HG03097 (cell line): ENCODE data around the gene DOCK1.

Source experiments
- ATAC-seq: cut with Tn5 transposase; IDR thresholded peaks from one replicate; pipeline ENCODE4 v1.9.1; 2021; ENCODE audit not compliant: unreplicated experiment, low FRiP score

DOCK1 gene

GRCh38 chr10:127125331-127125730, 220.1 kb downstream of the DOCK1 start:
- no peak for ATAC-seq

GRCh38 chr10:127127822-127128221, 222.6 kb downstream of the DOCK1 start:
- ATAC-seq, result no peak

- ATAC-seq, result no peak
Measured at GRCh38 chr10:127129104-127129503, 223.9 kb downstream of the DOCK1 start.

GRCh38 chr10:127132451-127132850, 227.2 kb downstream of the DOCK1 start:
- ATAC-seq, result no peak

GRCh38 chr10:127133225-127133624, 228.0 kb downstream of the DOCK1 start:
- ATAC-seq, result no peak

- ATAC-seq, result no peak
Measured at GRCh38 chr10:127133672-127134500, 228.7 kb downstream of the DOCK1 start.

GRCh38 chr10:127135844-127136577, 230.8 kb downstream of the DOCK1 start:
- ATAC-seq, result no peak

- ATAC-seq, result no peak
Measured at GRCh38 chr10:127137391-127137790, 232.2 kb downstream of the DOCK1 start.

GRCh38 chr10:127142136-127142535, 236.9 kb downstream of the DOCK1 start:
- ATAC-seq, result no peak

GRCh38 chr10:127142856-127143255, 237.6 kb downstream of the DOCK1 start:
- no peak for ATAC-seq

- no peak for ATAC-seq
Measured at GRCh38 chr10:127145173-127145572, 239.9 kb downstream of the DOCK1 start.

GRCh38 chr10:127146661-127147060, 241.4 kb downstream of the DOCK1 start:
- no peak for ATAC-seq

- ATAC-seq, result no peak
Measured at GRCh38 chr10:127148066-127148932, 243.1 kb downstream of the DOCK1 start.

GRCh38 chr10:127148933-127149220, 243.6 kb downstream of the DOCK1 start:
- no peak for ATAC-seq

- no peak for ATAC-seq
Measured at GRCh38 chr10:127149501-127150081, 244.4 kb downstream of the DOCK1 start.

GRCh38 chr10:127150136-127150535, 244.9 kb downstream of the DOCK1 start:
- no peak for ATAC-seq

GRCh38 chr10:127151541-127151940, 246.3 kb downstream of the DOCK1 start:
- ATAC-seq, result no peak

GRCh38 chr10:127151981-127152699, 246.9 kb downstream of the DOCK1 start:
- ATAC-seq, result no peak

GRCh38 chr10:127153181-127153580, 248.0 kb downstream of the DOCK1 start:
- ATAC-seq, result no peak
